ENCODE results near the gene PDSS1. TPM values are rescaled to one million over a fixed set of nuclear protein-coding genes. Genes with fewer than 3 reads are reported as not detected.

The PDSS1 gene
- total and polyA plus RNA-seq, 9 of the 15 experiments (the other 6 are each of a cell fraction or from before 2014, with no cell fraction given), result 11.0 to 59.5 (median 45.3) TPM

- no peak for TF ChIP-seq ARNT (IDR thresholded peaks at IDR 0.05)
- no peak for TF ChIP-seq IRF9 (tag; IDR thresholded peaks at IDR 0.05)
- TF ChIP-seq SMAD2 (IDR thresholded peaks at IDR 0.05; ENCODE audit: low read depth, low read length), result no peak
- TF ChIP-seq E2F5 (CRISPR knock-in tag; IDR thresholded peaks at IDR 0.05), result no peak
- peak; percentile 85 for TF ChIP-seq E2F8 (IDR thresholded peaks at IDR 0.05; ENCODE audit: low read depth, partially characterized antibody)
- TF ChIP-seq ZNF3 (CRISPR knock-in tag; IDR thresholded peaks at IDR 0.05), result no peak
- peak; percentile 54; the same call in 1 of the 2 replicates for TF ChIP-seq CBX1 (IDR thresholded peaks at IDR 0.05; ENCODE audit: low read depth)
- peak in 1 of 2 experiments; percentile 37; a peak in 3 of 4 replicates for TF ChIP-seq NRF1 (conservative IDR thresholded peaks at IDR 0.05 in 1 of 2, IDR thresholded peaks at IDR 0.05 in 1 of 2)
- TF ChIP-seq PHF20 (IDR thresholded peaks at IDR 0.05; ENCODE audit: partially characterized antibody), result peak; percentile 97
- TF ChIP-seq ZHX1 (conservative IDR thresholded peaks at IDR 0.05; ENCODE audit: low read length), result no peak
- TF ChIP-seq MNT (conservative IDR thresholded peaks at IDR 0.05), result 0 out of 4 replicates have a peak, but pooled peaks of 1 of the 2 experiments have one; percentile 5
- no peak for TF ChIP-seq ZNF79 (CRISPR knock-in tag; IDR thresholded peaks at IDR 0.05; ENCODE audit: low read depth)
- no peak for TF ChIP-seq THRAP3 (IDR thresholded peaks at IDR 0.05; ENCODE audit: borderline replicate concordance)
- TF ChIP-seq BACH1 (tag; IDR thresholded peaks at IDR 0.05), result no peak
- TF ChIP-seq POLR2AphosphoS5 (IDR thresholded peaks at IDR 0.05; ENCODE audit: control insufficient read depth, insufficient read depth, low read depth, low read length), result peak; percentile 38; the same call in 1 of the 2 replicates
- TF ChIP-seq PTBP1 (IDR thresholded peaks at IDR 0.05; ENCODE audit: low read depth, low read length), result no peak
- peak; percentile 75 for TF ChIP-seq ETV1 (tag; conservative IDR thresholded peaks at IDR 0.05; ENCODE audit: low read depth)
- peak; percentile 50 for TF ChIP-seq TBP (optimal IDR thresholded peaks at IDR 0.05; ENCODE audit: low read depth, low read length)
- no peak for TF ChIP-seq MECOM (CRISPR knock-in tag; IDR thresholded peaks at IDR 0.05)
Observed at GRCh38 chr10:26697163-26697921, at the start of gene PDSS1 (continued).

All from K562 (cell line).